Trophoblast cell (in vitro differentiated cells and primary cell): Measurements from ENCODE around the gene MRPL55.

Experiments
- DNase-seq, 2 donors: peaks; one replicate each; pipeline ENCODE4 v3.0.0-alpha.2; 2016
- H2AFZ ChIP-seq: 2 replicates; pipeline ENCODE4 v1.6.1; 2013; ENCODE audit warnings: low read length, moderate library complexity, mild to moderate bottlenecking; ENCODE audit not compliant: insufficient read depth, poor library complexity
- H2AK5ac ChIP-seq: 2 replicates; pipeline ENCODE4 v1.6.1; 2013; ENCODE audit warnings: mild to moderate bottlenecking, low read length
- H2BK120ac ChIP-seq: 2 replicates; pipeline ENCODE4 v1.6.1; 2013; ENCODE audit warnings: low read length, mild to moderate bottlenecking, moderate library complexity; ENCODE audit not compliant: insufficient read depth, poor library complexity
- H2BK12ac ChIP-seq: 2 replicates; pipeline ENCODE4 v1.6.1; 2013; ENCODE audit warnings: mild to moderate bottlenecking, low read length, moderate library complexity
- H2BK5ac ChIP-seq: 2 replicates; pipeline ENCODE4 v1.6.1; 2013; ENCODE audit warnings: low read length, low read depth, moderate library complexity, mild to moderate bottlenecking; ENCODE audit not compliant: poor library complexity
- H3K14ac ChIP-seq: 2 replicates; pipeline ENCODE4 v1.6.1; 2013; ENCODE audit warnings: mild to moderate bottlenecking, low read length
- H3K18ac ChIP-seq: 2 replicates; pipeline ENCODE4 v1.6.1; 2013; ENCODE audit warnings: mild to moderate bottlenecking, low read length
- H3K23ac ChIP-seq: 2 replicates; pipeline ENCODE4 v1.6.1; 2013; ENCODE audit warnings: low read length
- H3K27ac ChIP-seq: 2 replicates; pipeline ENCODE4 v1.5.1; 2013; ENCODE audit warnings: low read depth, mild to moderate bottlenecking, inconsistent platforms, low read length, moderate library complexity
- H3K27me3 ChIP-seq: 2 replicates; pipeline ENCODE4 v1.6.1; 2013; ENCODE audit warnings: inconsistent platforms, mild to moderate bottlenecking, low read length, moderate library complexity; ENCODE audit not compliant: insufficient read depth
- H3K36me3 ChIP-seq, 2 experiments: 1 replicate in 1 of 2; 2 replicates in 1 of 2; pipeline ENCODE4 v1.6.1; 2013; ENCODE audit warnings: low read length in 2 of 2, mild to moderate bottlenecking in 2 of 2, moderate library complexity in 1 of 2; ENCODE audit not compliant: insufficient read depth in 2 of 2, control insufficient read depth in 1 of 2
- H3K4ac ChIP-seq: 2 replicates; pipeline ENCODE4 v1.6.1; 2013; ENCODE audit warnings: low read depth, mild to moderate bottlenecking, low read length, moderate library complexity
- H3K4me1 ChIP-seq, 2 experiments: 1 replicate in 1 of 2; 2 replicates in 1 of 2; pipeline ENCODE4 v1.6.1; 2013; ENCODE audit warnings: low read length in 2 of 2, mild to moderate bottlenecking in 2 of 2, moderate library complexity in 1 of 2; ENCODE audit not compliant: insufficient read depth in 2 of 2, control insufficient read depth in 1 of 2
- H3K4me2 ChIP-seq: 2 replicates; pipeline ENCODE4 v1.6.1; 2013; ENCODE audit warnings: inconsistent platforms, mild to moderate bottlenecking, low read length, moderate library complexity
- H3K4me3 ChIP-seq: 2 replicates; pipeline ENCODE4 v1.5.1; 2013; ENCODE audit warnings: mild to moderate bottlenecking, low read depth, low read length, inconsistent platforms
- H3K79me1 ChIP-seq: one replicate; pipeline ENCODE4 v1.6.1; 2013; ENCODE audit warnings: low read length
- H3K79me2 ChIP-seq: 2 replicates; pipeline ENCODE4 v1.6.1; 2013; ENCODE audit warnings: low read length, mild to moderate bottlenecking; ENCODE audit not compliant: control insufficient read depth, insufficient read depth, poor library complexity
- H3K9ac ChIP-seq: 2 replicates; pipeline ENCODE4 v1.6.1; 2013; ENCODE audit warnings: mild to moderate bottlenecking, low read length
- H3K9me3 ChIP-seq: 2 replicates; pipeline ENCODE4 v1.6.1; 2013; ENCODE audit warnings: low read depth, mild to moderate bottlenecking, control low read depth, inconsistent platforms, low read length; ENCODE audit not compliant: insufficient read depth
- H4K12ac ChIP-seq: 2 replicates; pipeline ENCODE4 v1.6.1; 2013; ENCODE audit warnings: low read depth, mild to moderate bottlenecking, low read length, moderate library complexity
- H4K8ac ChIP-seq: 2 replicates; pipeline ENCODE4 v1.6.1; 2013; ENCODE audit warnings: low read depth, mild to moderate bottlenecking, low read length, moderate library complexity
- H4K91ac ChIP-seq: one replicate; pipeline ENCODE4 v1.6.1; 2013; ENCODE audit warnings: low read depth, mild to moderate bottlenecking, low read length, moderate library complexity
- WGBS: extraction: QIAGEN DNeasy Blood & Tissue Kit; methylation state at CpG from one replicate; pipeline ENCODE4 v1.1.7; 2013; ENCODE audit warnings: missing lambda C conversion rate; ENCODE audit not compliant: insufficient read length, insufficient coverage; ENCODE audit errors: extremely low coverage; 5-methylcytosine and 5-hydroxymethylcytosine counted together

Gene MRPL55

DNA sequence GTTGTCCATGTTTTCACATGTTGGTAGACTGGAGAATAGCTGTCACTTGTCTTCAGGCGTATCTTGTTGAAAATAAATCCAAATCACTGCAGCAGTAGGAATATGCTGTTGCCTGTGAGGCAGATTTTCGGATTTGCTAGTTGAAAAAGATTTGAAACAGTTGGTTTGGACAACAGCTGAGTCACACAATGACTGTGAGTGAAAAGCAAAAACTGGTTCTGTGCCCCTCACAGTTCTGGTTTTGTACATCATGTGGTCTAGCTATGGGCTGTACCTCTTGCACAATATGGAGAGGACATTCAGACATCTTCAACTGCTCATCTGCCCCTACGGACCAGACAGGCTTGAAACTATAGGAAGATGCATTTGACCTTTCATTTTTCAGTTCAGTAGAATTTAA, 24.8 kb downstream of the MRPL55 start:
- no CpG with 5 or more reads among the region's 3 CpGs for WGBS
- H2BK5ac ChIP-seq, result no peak overlapping the region

DNA sequence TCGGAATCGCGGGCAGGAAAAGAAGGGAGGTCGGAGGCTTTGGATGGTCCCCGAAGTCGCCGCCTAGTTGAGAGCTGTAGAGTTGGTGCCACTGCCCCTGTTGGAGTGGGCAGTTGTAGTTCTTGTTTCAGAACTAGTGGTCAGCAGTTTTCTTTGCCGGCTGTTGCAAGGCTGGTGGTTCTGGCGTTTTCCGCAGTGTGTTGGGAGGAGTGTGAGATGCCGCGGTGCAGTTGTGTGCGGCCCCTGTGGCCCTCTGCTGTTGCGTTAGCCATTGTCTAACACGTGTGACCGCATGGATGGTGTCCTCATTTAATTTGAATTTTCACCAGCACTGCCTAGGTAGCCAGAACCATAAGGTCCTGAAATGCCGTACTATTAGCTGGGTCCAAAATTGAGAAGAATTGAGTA, 25.2 kb downstream of the MRPL55 start:
- Histone ChIP-seq H3K27me3 (peaks cover 2% of the 10 kb centered on the region), H4K12ac (peak overlapping the region; percentile 98), H3K27ac (peak overlapping the region; percentile 14), H2BK120ac (no peak overlapping the region), H3K4ac (peak overlapping the region; percentile 100), H2BK5ac (no peak overlapping the region), H3K18ac (no peak overlapping the region), H2BK12ac (no peak overlapping the region), H3K4me2 (peak overlapping the region; percentile 90), H4K91ac (peak overlapping the region; percentile 95), H2AK5ac (no peak overlapping the region), H3K9me3 (no peaks in the 10 kb centered on the region), H3K23ac (peak overlapping the region; percentile 52), H3K79me1 (peaks cover 15% of the 10 kb centered on the region), H3K4me3 (peak overlapping the region; percentile 96), H3K79me2 (peaks cover 55% of the 10 kb centered on the region), H3K9ac (peak overlapping the region; percentile 83), H3K4me1 (peaks cover 25 to 45% of the 10 kb centered on the region in 2 experiments), H3K14ac (peak overlapping the region; percentile 94), H4K8ac (peak overlapping the region; percentile 92), H2AFZ (no peak overlapping the region), H3K36me3 (peaks cover 13 to 17% of the 10 kb centered on the region in 2 experiments)
- peak in 1 of 2 donors; percentile 42 for DNase-seq
- no CpG with 5 or more reads among the region's 17 CpGs for WGBS

More for the DNA sequence above, 24.8 kb downstream of the MRPL55 start:
- Histone ChIP-seq H3K4me3 (no peak overlapping the region), H4K91ac (no peak overlapping the region), H2AFZ (no peak overlapping the region), H3K9ac (no peak overlapping the region), H3K27ac (peak overlapping the region; percentile 14), H2BK12ac (no peak overlapping the region), H4K8ac (no peak overlapping the region), H3K27me3 (no peaks in the 10 kb centered on the region), H3K4me1 (peaks cover 29 to 50% of the 10 kb centered on the region in 2 experiments), H3K4ac (peak overlapping the region; percentile 100), H3K4me2 (peak overlapping the region; percentile 90), H3K14ac (no peak overlapping the region), H4K12ac (no peak overlapping the region), H3K23ac (peak overlapping the region; percentile 52), H2AK5ac (no peak overlapping the region), H3K79me2 (peaks cover 59% of the 10 kb centered on the region), H3K18ac (no peak overlapping the region), H2BK120ac (no peak overlapping the region), H3K36me3 (peaks cover 17% of the 10 kb centered on the region in 2 experiments), H3K79me1 (peaks cover 15% of the 10 kb centered on the region), H3K9me3 (no peaks in the 10 kb centered on the region)
- DNase-seq, result peak; percentile 77 to 86

DNA sequence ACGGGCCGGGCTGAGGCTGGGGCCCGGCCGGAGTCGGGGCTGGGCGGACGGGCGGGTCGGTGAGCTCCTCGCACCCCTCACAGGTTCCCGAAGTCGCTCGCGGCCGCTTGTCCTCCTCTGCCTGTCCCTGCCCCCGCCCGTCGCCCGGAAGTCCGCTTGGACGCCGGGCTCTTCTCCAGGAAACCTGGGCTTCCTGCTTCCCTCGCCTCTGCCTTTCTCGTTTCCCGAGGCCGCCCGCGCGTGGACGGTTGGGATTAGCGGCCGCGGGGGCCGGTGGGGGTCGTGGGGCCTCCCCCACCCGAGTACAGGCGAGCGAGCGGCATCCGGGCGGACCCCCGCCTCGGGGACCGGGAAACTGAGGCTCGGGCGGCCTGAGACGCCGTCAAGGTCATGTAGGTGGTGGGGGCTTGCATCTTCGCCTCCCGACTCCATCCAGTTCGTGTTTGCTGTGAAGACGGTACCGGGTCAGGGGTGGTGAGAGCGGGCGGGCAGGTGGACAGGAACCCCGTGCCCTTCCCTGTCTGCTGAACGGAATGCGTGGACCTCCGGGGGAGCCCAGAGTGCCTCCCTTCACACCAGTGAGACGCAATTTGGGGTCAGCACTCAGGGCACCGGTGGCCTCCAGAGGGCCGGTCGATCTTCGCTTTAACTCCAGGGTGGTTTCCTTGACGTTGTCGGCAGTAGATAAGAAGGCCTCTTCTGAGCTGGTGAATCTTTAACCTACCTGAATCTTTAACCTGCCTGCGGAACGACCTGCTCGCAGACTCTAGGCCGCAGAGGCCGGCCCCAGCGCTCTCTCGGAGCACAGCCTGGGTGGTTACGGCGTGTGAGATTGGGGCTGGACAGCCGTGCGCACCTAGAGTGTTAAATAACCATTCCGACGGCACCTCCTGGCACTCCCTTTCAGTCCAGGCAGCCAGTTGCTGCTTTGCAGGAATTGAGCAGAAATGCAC, 25.9 kb downstream of the MRPL55 start:
- Histone ChIP-seq H3K27ac (peak overlapping the region; percentile 78), H3K4me3 (peak overlapping the region; percentile 96), H3K27me3 (peaks cover 3% of the 10 kb centered on the region), H3K4me2 (peak overlapping the region; percentile 90), H4K12ac (peak overlapping the region; percentile 98), H3K36me3 (peaks cover 8 to 12% of the 10 kb centered on the region in 2 experiments), H2BK12ac (no peak overlapping the region), H3K14ac (peak overlapping the region; percentile 94), H3K9me3 (no peaks in the 10 kb centered on the region), H3K18ac (peak overlapping the region; percentile 79), H3K79me2 (peaks cover 50% of the 10 kb centered on the region), H3K79me1 (peaks cover 15% of the 10 kb centered on the region), H3K23ac (no peak overlapping the region), H4K91ac (peak overlapping the region; percentile 95), H2AFZ (peak overlapping the region; percentile 68), H2AK5ac (peak overlapping the region; percentile 92), H3K9ac (peak overlapping the region; percentile 83), H3K4me1 (peaks cover 21 to 40% of the 10 kb centered on the region in 2 experiments), H3K4ac (peak overlapping the region; percentile 100), H2BK5ac (peak overlapping the region; percentile 89), H4K8ac (peak overlapping the region; percentile 92), H2BK120ac (peak overlapping the region; percentile 92)
- DNase-seq, result peak in 1 of 2 donors; percentile 37
- no CpG with 5 or more reads among the region's 79 CpGs for WGBS

DNA sequence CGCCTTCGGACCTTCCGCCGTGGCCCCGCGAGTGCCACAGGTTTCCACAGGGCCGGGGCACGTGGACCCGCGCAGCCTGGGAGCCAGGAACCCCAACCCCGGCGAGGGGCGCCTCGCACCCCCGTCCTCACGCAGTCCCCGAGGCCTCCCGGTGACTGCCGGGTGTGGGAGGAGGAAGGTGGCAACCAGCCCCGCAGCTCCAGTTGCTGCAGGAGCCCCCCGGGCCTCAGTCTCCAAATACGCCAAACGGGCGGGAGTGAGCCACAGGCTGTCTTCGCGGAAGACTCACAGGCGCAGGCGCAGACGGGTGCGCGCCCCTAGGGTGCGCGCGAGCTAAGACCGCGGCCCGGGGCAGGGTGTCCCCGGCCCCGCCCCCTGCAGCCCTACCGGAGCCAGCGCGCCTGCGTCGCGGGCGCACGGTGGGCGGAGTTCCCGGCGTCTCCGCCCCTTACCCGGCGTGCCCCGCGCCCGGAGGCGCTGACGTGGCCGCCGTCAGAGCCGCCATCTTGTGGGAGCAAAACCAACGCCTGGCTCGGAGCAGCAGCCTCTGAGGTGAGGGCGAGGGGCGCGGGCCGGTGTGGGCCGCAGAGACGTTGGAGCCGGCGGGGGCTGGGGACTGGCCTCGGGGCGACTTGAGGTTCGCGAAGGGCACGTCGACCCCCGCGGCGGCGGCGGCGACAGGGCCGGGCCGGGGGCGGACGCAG, 26.7 kb downstream of the MRPL55 start, which contains the start of gene ARF1:
ARF1 (plus strand) TSS at position 495 of the 704 bp plus-strand sequence. CDS start 14,407 bp downstream, outside the sequence.
- peaks cover 15% of the 10 kb centered on the region for H3K79me1 ChIP-seq
- no CpG with 5 or more reads among the region's 87 CpGs for whole genome bisulfite sequencing

More for the DNA sequence above, 26.7 kb downstream of the MRPL55 start, which contains the start of gene ARF1:
- H3K4ac ChIP-seq, result peak within 1 kb of the TSS; percentile 100
- peak within 1 kb of the TSS; percentile 99 for H4K8ac ChIP-seq
- H3K18ac ChIP-seq, result peak within 1 kb of the TSS; percentile 91
- H2BK120ac ChIP-seq, result peak within 1 kb of the TSS; percentile 97
- H3K14ac ChIP-seq, result peak within 1 kb of the TSS; percentile 98
- peaks cover 4 to 9% of the 10 kb centered on the region in 2 experiments for H3K36me3 ChIP-seq
- peaks cover 43% of the 10 kb centered on the region for H3K79me2 ChIP-seq
- peak within 1 kb of the TSS; percentile 94 for H3K4me2 ChIP-seq
- H3K4me3 ChIP-seq, result peak within 1 kb of the TSS; percentile 96
- no peak within 1 kb of the TSS for H3K23ac ChIP-seq
- peak within 1 kb of the TSS; percentile 83 for H3K9ac ChIP-seq
- peak within 1 kb of the TSS; percentile 98 for H4K91ac ChIP-seq
- H3K27ac ChIP-seq, result peak within 1 kb of the TSS; percentile 78
- DNase-seq, result peak; percentile 90 to 97
- peak within 1 kb of the TSS; percentile 93 for H2AK5ac ChIP-seq
- H2AFZ ChIP-seq, result peak within 1 kb of the TSS; percentile 98
- H2BK5ac ChIP-seq, result peak within 1 kb of the TSS; percentile 89
- H3K4me1 ChIP-seq, result peaks cover 17 to 35% of the 10 kb centered on the region in 2 experiments
- H2BK12ac ChIP-seq, result peak within 1 kb of the TSS; percentile 6
- peak within 1 kb of the TSS; percentile 99 for H4K12ac ChIP-seq
- no peaks in the 10 kb centered on the region for H3K9me3 ChIP-seq
- H3K27me3 ChIP-seq, result peaks cover 3% of the 10 kb centered on the region
